H1 (cell line): ENCODE results near the gene TNFAIP8. TPM values are rescaled to one million over a fixed set of nuclear protein-coding genes. Genes with fewer than 3 reads are reported as not detected.

ENCODE experiments used
- CTCF ChIA-PET: fragments of 300-600 bp; sonication (Branson Sonifier 250); formaldehyde crosslinking; loops from one replicate; lab custom pipeline; 2021; ENCODE audit not compliant: partially characterized antibody; lab: Charles Lee
- POLR2A ChIA-PET: fragments of 300-600 bp; sonication (Branson Sonifier 250); formaldehyde crosslinking; loops from one replicate; lab custom pipeline; 2021; ENCODE audit warnings: inconsistent platforms; ENCODE audit not compliant: partially characterized antibody; lab: Charles Lee
- DNase-seq, 2 experiments: peaks; one replicate each; pipeline versions ENCODE4 v3.0.0 to v3.0.0-alpha.2; 2010 to 2022; ENCODE audit warnings: low spot score in 2 of 2, low read depth in 1 of 2, mixed read lengths in 1 of 2
- FAIRE-seq: peaks from 2 replicates; lab custom pipeline; 2011; peaks lifted over from hg19 to GRCh38; lab: Jason Lieb, UNC
- H2AFZ ChIP-seq: 2 replicates; pipeline ENCODE4 v1.8.1; 2012; ENCODE audit warnings: low read length, inconsistent platforms
- H2AK5ac ChIP-seq: 2 replicates; pipeline ENCODE4 v1.6.1; 2013; ENCODE audit warnings: low read depth, low read length
- H2BK120ac ChIP-seq: replicated peaks from 2 replicates; pipeline ENCODE3; 2013; ENCODE audit warnings: low read depth, low read length, inconsistent platforms
- H2BK12ac ChIP-seq: 2 replicates; pipeline ENCODE4 v1.6.1; 2013; ENCODE audit warnings: low read depth, low read length
- H2BK15ac ChIP-seq: 2 replicates; pipeline ENCODE4 v1.6.1; 2013; ENCODE audit warnings: low read length
- H2BK20ac ChIP-seq: 2 replicates; pipeline ENCODE4 v1.6.1; 2013; ENCODE audit warnings: low read length
- H2BK5ac ChIP-seq: 2 replicates; pipeline ENCODE4 v1.6.1; 2013; ENCODE audit warnings: low read depth, low read length
- H3K14ac ChIP-seq: 2 replicates; pipeline ENCODE4 v1.6.1; 2013; ENCODE audit warnings: inconsistent platforms; ENCODE audit not compliant: insufficient read length
- H3K18ac ChIP-seq: 2 replicates; pipeline ENCODE4 v1.6.1; 2013; ENCODE audit warnings: low read length; ENCODE audit errors: extremely low read depth
- H3K23ac ChIP-seq: 2 replicates; pipeline ENCODE4 v1.6.1; 2013; ENCODE audit warnings: inconsistent platforms; ENCODE audit not compliant: insufficient read length
- H3K23me2 ChIP-seq: 2 replicates; pipeline ENCODE4 v1.6.1; 2013; ENCODE audit warnings: low read depth, low read length
- H3K27ac ChIP-seq: 2 replicates; pipeline ENCODE4 v1.6.1; 2011; ENCODE audit warnings: low read depth, low read length, inconsistent platforms
- H3K27me3 ChIP-seq, 4 experiments: replicated peaks in 1 of 4; 1 replicate in 1 of 4; 2 replicates in 3 of 4; pipeline versions ENCODE4 v1.6.1 to v1.8.1; 2011 to 2013; ENCODE audit warnings: low read length in 3 of 4, mild to moderate bottlenecking in 3 of 4, inconsistent platforms in 2 of 4, mixed read lengths in 2 of 4, moderate library complexity in 1 of 4; ENCODE audit not compliant: control insufficient read depth in 3 of 4, insufficient read depth in 3 of 4; ENCODE audit errors: extremely low read depth in 1 of 4
- H3K36me3 ChIP-seq, 4 experiments: 2 replicates each; pipeline versions ENCODE4 v1.6.1 to v1.8.1; 2011 to 2013; ENCODE audit warnings: mild to moderate bottlenecking in 4 of 4, low read length in 3 of 4, moderate library complexity in 2 of 4, control low read depth in 1 of 4, inconsistent platforms in 1 of 4; ENCODE audit not compliant: insufficient read depth in 4 of 4, control insufficient read depth in 2 of 4
- H3K4ac ChIP-seq: replicated peaks from 2 replicates; pipeline ENCODE3; 2013; ENCODE audit warnings: low read length, low read depth, mixed read lengths, inconsistent platforms; ENCODE audit not compliant: insufficient read length
- H3K4me1 ChIP-seq, 4 experiments: replicated peaks in 1 of 4; 1 replicate in 1 of 4; 2 replicates in 3 of 4; pipeline versions ENCODE4 v1.6.1 to v1.8.1; 2011 to 2013; ENCODE audit warnings: low read length in 3 of 4, inconsistent platforms in 2 of 4, mixed read lengths in 1 of 4; ENCODE audit not compliant: insufficient read depth in 4 of 4, control insufficient read depth in 3 of 4
- H3K4me2 ChIP-seq, 2 experiments: 2 replicates each; pipeline versions ENCODE4 v1.6.1 to v1.8.1; 2011 to 2013; ENCODE audit warnings: low read depth in 2 of 2, low read length in 2 of 2, control low read depth in 1 of 2, inconsistent platforms in 1 of 2, mild to moderate bottlenecking in 1 of 2; ENCODE audit not compliant: insufficient read depth in 1 of 2
- H3K4me3 ChIP-seq, 4 experiments: fragments of 200-600, 300-600 bp in 1 of 4; sonication (generic), shearing (Covaris generic), sonication (Bioruptor Twin) in 1 of 4; 2 replicates each; pipeline versions ENCODE4 v1.5.1 to v1.8.1; 2011 to 2016; ENCODE audit warnings: low read length in 4 of 4, low read depth in 3 of 4, control low read depth in 2 of 4, inconsistent platforms in 2 of 4, mild to moderate bottlenecking in 2 of 4, mixed read lengths in 1 of 4, moderate library complexity in 1 of 4; ENCODE audit not compliant: insufficient read depth in 2 of 4; ENCODE audit errors: extremely low read depth in 1 of 4
- H3K56ac ChIP-seq: replicated peaks from 2 replicates; pipeline ENCODE3; 2013; ENCODE audit warnings: low read depth, mild to moderate bottlenecking, mixed read lengths, low read length, inconsistent platforms; ENCODE audit not compliant: insufficient read length
- H3K79me1 ChIP-seq: 2 replicates; pipeline ENCODE4 v1.6.1; 2013; ENCODE audit warnings: low read depth, low read length, control low read depth
- H3K79me2 ChIP-seq, 2 experiments: 2 replicates each; pipeline versions ENCODE4 v1.6.1 to v1.8.1; 2012 to 2013; ENCODE audit warnings: low read length in 2 of 2, mild to moderate bottlenecking in 2 of 2, inconsistent platforms in 1 of 2; ENCODE audit not compliant: insufficient read depth in 2 of 2, control insufficient read depth in 1 of 2
- H3K9ac ChIP-seq, 4 experiments: replicated peaks in 1 of 4; 1 replicate in 1 of 4; 2 replicates in 3 of 4; pipeline versions ENCODE4 v1.6.1 to v1.8.1; 2011 to 2013; ENCODE audit warnings: low read depth in 3 of 4, low read length in 3 of 4, control low read depth in 2 of 4, mild to moderate bottlenecking in 2 of 4, moderate library complexity in 2 of 4, inconsistent platforms in 1 of 4; ENCODE audit errors: extremely low read depth in 1 of 4
- H3K9me3 ChIP-seq, 2 experiments: 2 replicates each; pipeline versions ENCODE4 v1.6.1 to v1.8.1; 2012 to 2013; ENCODE audit warnings: mild to moderate bottlenecking in 2 of 2, moderate library complexity in 2 of 2, control low read depth in 1 of 2, inconsistent platforms in 1 of 2, low read depth in 1 of 2, low read length in 1 of 2, mixed read lengths in 1 of 2; ENCODE audit not compliant: insufficient read depth in 2 of 2
- H4K20me1 ChIP-seq, 2 experiments: replicated peaks in 1 of 2; 2 replicates each; pipeline versions ENCODE3 to v1.8.1; 2011 to 2013; ENCODE audit warnings: inconsistent platforms in 2 of 2, low read length in 2 of 2, mild to moderate bottlenecking in 1 of 2; ENCODE audit not compliant: insufficient read depth in 2 of 2, control insufficient read depth in 1 of 2
- H4K5ac ChIP-seq: 2 replicates; pipeline ENCODE4 v1.6.1; 2013; ENCODE audit warnings: low read length, low read depth, mixed read lengths, inconsistent platforms; ENCODE audit not compliant: insufficient read length
- H4K8ac ChIP-seq: 2 replicates; pipeline ENCODE4 v1.8.0; 2013; ENCODE audit warnings: mild to moderate bottlenecking, moderate library complexity, low read length, inconsistent platforms; ENCODE audit not compliant: insufficient read depth; ENCODE audit errors: extremely low read depth
- H4K91ac ChIP-seq: replicated peaks from 2 replicates; pipeline ENCODE3; 2013; ENCODE audit warnings: low read length, mixed read lengths, inconsistent platforms; ENCODE audit not compliant: insufficient read length
- HDAC2 ChIP-seq, 2 experiments: fragments of 300-600 bp in 1 of 2; sonication (generic) in 1 of 2; IDR thresholded peaks; 2 replicates each; pipeline ENCODE4 v1.6.1; 2011 to 2012; ENCODE audit warnings: low read depth in 2 of 2, low read length in 2 of 2, mild to moderate bottlenecking in 2 of 2, moderate library complexity in 2 of 2, borderline replicate concordance in 1 of 2, inconsistent platforms in 1 of 2
- SP4 ChIP-seq: IDR thresholded peaks from 2 replicates; pipeline ENCODE4 v1.6.1; 2012; ENCODE audit warnings: low read length, inconsistent platforms
- WGBS, 2 experiments: shearing (Covaris generic) in 1 of 2; methylation state at CpG; one replicate each; pipeline versions ENCODE4 v1.1.6 to v1.1.7; 2013 to 2015; ENCODE audit warnings: low lambda C conversion rate in 2 of 2, mixed read lengths in 2 of 2, inconsistent platforms in 1 of 2, low coverage in 1 of 2, missing lambda C conversion rate in 1 of 2; ENCODE audit not compliant: insufficient replicate concordance in 2 of 2, insufficient coverage in 1 of 2, insufficient read length in 1 of 2; ENCODE audit errors: extremely low coverage in 1 of 2, missing lambda C conversion rate in 1 of 2; 5-methylcytosine and 5-hydroxymethylcytosine counted together
- polyA plus RNA-seq, 7 experiments: library from polyadenylated mRNA; depleted of rRNA in 3 of 7; stranded (reverse) in 5 of 7; unstranded in 2 of 7; fragments of >200 nt in 5 of 7; fragments of 200-250 nt in 2 of 7; gene quantifications; 1 replicate in 5 of 7; 2 replicates in 1 of 7; 4 replicates in 1 of 7; pipeline versions ENCODE4 v1.2.1 to v1.2.3, GENCODE V29; 2011 to 2013; ENCODE audit warnings: missing spikeins in 2 of 7, mixed read lengths in 2 of 7
- total RNA-seq: library from RNA; stranded (reverse); fragmentation: NEBNext Ultra II Directional; extraction: Animal tissue kit (Norgen Biotek cat#: 25700); gene quantifications from 2 replicates; pipeline ENCODE4 v1.2.1, GENCODE V29; 2021

Gene TNFAIP8
- total and polyA plus RNA-seq, 2 of the 8 experiments (the other 6 are each of a cell fraction or from before 2014, with no cell fraction given): 12.4 to 19.3 TPM

- Histone ChIP-seq H3K18ac (no peak overlapping the region), H4K5ac (no peak overlapping the region), H3K9me3 (no peaks in the 10 kb centered on the region), H4K8ac (no peak overlapping the region), H3K36me3 (no peaks in the 10 kb centered on the region), H2BK20ac (no peak overlapping the region), H3K23ac (no peak overlapping the region), H3K14ac (no peak overlapping the region), H2BK12ac (no peak overlapping the region), H3K9ac (no peak overlapping the region), H3K4me2 (no peak overlapping the region), H2AK5ac (no peak overlapping the region), H3K27me3 (no peaks in the 10 kb centered on the region), H3K79me1 (no peaks in the 10 kb centered on the region; the same call in 1 of the 2 replicates), H4K91ac (no peak overlapping the region), H3K27ac (no peak overlapping the region), H3K4me3 (no peak overlapping the region), H3K4me1 (peaks cover 0 to 10% (median 1%) of the 10 kb centered on the region in 4 experiments; a peak in 5 of 7 replicates), H4K20me1 (no peaks in the 10 kb centered on the region), H2AFZ (no peak overlapping the region), H3K4ac (no peak overlapping the region), H3K23me2 (peaks cover 3% of the 10 kb centered on the region; the same call in 1 of the 2 replicates), H2BK15ac (no peak overlapping the region), H3K56ac (no peak overlapping the region), H3K79me2 (peaks cover 3 to 6% of the 10 kb centered on the region in 2 experiments; a peak in 1 of 4 replicates), H2BK5ac (no peak overlapping the region), H2BK120ac (no peak overlapping the region)
- ChIA-PET CTCF (interaction anchor here (0.6 to 3.8 kb wide), 5 partner anchors 73 to 297 kb away, joined by 3 to 26 read pairs (median 3); no protein-coding TSS in a partner anchor), POLR2A (no interaction called here)
- FAIRE-seq (no peak), DNase-seq (no peak)
- 86% methylated on average over 6 of the region's 7 CpGs; no CpG with 5 or more reads in 1 of the 2 experiments for WGBS, 2 experiments
- no peak for TF ChIP-seq HDAC2 (IDR thresholded peaks at IDR 0.05; ENCODE audit: borderline replicate concordance in 1 of 2, low read depth in 2 of 2, low read length in 2 of 2)
- no peak for TF ChIP-seq SP4
Observed at GRCh38 chr5:119318256-119318894, 37.4 kb upstream of the TNFAIP8 start.
